Ramos (cell line): ENCODE results near the gene KLC3.
"Not testable (repeated sequence)": the region's sequence is repeated elsewhere in the genome, so short reads cannot be mapped to it uniquely, and the experiment has no call there.

Source experiments
- in situ Hi-C: fragments of 300-500 bp; cut with MboI; formaldehyde crosslinking; loops from one replicate; pipeline ENCODE4 v1.14.3; 2022; ENCODE audit warnings: low sequenced_read_pairs; ENCODE audit not compliant: unreplicated experiment

The KLC3 gene

DNA sequence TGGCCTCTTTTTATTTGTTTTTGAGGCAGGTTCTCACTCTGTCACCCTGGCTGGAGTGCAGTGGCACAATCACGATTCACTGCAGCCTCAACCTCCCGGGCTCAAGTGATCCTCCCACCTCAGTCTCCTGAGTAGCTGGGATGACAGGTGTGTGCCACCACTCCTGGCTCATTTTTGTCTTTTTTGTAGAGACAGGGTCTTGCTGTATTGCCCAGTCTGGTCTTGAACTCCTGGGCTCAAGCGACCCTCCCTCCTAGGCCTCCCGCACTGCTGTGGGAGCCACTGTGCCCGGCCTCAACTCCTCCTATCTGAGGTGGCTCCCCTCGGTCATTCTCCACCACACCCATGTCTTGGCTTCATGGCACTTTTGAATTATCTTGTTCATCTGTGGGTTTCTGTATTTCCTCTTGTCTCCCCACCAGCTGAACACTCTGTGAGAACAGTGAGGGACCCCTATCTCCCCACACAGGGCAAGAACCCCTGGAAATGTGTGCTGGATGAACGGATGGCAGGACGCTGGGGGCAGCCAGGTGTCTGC, 25.8 kb upstream of the KLC3 start:
- in situ Hi-C loops, result no loop called here

DNA sequence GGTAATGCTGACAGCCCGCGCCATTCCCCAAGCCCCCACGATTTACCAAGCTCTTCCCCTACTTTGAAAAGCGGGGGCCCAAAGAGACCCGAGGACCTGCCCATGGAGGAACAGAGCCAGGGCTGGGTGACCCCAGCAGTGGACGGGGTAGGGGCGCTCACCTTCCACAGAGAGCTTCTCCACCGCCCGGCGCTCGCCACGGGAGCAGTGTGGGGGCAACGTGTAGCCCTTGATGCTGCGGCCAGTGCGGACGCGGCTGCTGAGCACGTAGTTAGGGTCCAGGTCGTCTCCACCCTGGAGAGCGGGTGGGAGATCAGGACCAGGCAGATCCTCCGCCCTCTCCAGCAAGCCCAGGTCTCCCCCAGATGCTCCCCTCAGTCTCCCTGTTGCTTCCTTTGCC, 25.2 kb upstream of the KLC3 start:
- in situ Hi-C loops, result no loop called here

DNA sequence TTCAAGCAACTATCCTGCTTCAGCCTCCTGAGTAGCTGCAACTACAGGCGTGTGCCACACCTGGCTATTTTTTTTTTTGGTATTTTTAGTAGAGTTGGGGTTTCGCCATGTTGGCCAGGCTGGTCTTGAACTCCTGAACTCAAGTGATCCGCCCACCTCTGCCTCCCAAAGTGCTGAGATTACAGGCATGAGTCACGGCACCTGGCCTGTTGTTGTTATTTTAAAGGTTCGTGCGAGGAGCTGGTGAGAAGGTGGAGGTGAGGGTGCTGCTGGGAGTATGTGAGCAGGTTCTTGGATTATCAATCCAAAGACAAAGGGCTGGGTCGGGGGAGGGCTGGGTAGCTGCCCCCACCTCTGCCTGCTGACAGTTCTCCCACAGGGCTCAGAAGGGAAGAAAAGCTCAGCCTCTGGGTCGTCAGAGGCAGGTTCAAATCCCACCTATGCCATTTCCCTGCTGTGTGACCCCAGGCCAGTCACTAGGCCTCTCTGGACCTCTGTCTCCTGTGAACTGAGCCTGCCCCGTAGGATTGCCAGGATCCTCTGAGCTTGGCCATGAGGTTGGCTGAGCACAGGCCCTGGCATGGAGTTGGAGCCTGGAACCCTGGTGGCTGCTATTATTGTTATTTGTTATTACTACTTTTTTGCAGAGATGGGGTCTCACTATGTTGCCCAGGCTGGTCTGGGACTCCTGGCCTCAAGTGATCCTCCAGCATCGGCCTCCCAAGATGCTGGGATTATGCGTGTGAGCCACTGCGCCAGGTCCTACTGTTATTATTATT, 19.4 kb upstream of the KLC3 start:
- in situ Hi-C loops, result no loop called here

DNA sequence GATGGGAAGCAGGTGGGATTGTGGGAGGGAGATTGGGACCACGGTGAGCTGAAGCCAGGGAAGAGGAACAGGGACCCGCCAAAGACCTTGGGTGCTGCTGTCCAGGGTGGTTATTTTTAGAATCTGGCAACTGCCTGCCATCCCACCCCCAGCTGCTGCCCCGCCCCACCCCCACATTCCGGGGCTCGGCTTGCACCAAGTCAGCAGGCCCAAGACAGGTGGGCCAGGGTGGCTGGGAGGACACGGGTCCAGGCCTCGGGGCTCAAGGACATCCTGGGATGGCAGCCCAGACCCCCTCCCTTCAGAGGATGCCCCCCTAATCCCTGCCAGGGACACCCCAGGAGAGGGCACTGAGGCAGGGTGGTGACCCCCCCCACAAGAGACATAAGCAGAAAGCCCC, 18.7 kb upstream of the KLC3 start:
- in situ Hi-C loops, result no loop called here

DNA sequence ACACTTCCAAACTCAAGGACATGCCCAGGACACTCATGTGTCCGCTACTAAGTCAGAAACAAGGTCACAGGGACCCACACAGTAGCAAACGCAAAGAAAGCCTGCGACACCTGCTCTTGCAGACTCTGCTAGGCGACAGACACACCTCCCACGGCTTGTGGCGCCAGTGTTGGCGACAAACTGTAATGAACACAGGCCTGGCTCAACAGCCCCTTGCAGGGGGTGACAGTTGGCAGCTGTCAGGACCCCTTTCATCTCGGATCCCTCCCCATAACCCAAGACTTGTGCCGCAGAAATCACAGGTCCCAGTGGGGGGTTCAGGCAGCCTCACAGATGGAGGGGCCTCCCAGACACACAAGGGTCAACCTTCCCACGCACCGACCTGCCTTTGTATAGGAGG, 18.2 kb upstream of the KLC3 start:
- in situ Hi-C loops, result no loop called here

DNA sequence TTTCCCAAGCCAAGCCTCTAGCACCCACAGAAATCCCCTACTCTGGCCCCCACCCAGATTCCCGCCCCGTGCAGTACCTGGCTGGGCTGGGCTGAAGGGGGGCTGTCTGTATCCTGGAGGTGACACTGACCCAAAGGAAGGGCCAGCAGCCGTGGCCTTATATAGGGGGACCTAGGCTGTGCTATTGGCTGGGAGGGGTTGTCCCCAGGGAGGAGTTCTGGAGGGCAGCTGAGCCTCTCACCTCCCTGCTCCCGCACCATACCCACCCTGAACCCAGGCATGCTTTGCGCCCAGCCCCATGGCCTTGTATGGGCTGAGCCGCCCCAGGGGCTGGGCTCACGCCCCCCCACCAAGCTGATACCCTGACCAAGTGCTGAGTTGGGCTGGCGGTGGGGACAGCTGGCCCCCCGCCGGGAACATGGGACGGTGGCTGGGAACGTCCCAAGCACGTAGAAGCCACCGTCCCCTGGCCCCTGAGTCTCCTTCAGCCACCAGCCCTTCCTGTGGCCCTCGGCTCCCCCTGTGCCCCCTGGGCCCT, 17.7 kb upstream of the KLC3 start, which contains the start of gene CKM:
Gene CKM, minus strand, starts transcription at position 132 of the 538 bp plus-strand sequence. CDS start 3,162 bp downstream, outside the sequence.
- in situ Hi-C loops, result no loop called here

DNA sequence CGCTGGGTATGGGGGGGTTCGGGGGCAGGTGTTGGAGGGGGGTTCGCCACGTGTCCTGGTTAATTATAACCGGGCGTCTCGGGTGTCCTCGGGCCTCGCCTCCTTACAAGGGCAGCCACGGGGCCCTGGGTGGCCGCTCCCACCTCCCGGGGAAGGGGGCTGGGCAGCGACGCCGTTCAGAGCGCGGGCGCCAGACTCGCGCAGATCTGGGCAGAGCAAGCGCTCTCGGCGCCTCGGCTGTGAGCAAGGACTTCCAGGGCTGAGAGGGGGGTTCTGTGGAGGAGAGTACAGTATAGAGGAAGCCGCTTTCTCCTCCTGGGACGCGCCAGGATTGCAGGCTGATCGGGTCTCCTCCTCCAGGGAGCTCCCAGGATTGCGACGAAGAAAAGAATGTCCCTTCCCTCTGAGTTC, 16.9 kb upstream of the KLC3 start:
- in situ Hi-C loops, result no loop called here

DNA sequence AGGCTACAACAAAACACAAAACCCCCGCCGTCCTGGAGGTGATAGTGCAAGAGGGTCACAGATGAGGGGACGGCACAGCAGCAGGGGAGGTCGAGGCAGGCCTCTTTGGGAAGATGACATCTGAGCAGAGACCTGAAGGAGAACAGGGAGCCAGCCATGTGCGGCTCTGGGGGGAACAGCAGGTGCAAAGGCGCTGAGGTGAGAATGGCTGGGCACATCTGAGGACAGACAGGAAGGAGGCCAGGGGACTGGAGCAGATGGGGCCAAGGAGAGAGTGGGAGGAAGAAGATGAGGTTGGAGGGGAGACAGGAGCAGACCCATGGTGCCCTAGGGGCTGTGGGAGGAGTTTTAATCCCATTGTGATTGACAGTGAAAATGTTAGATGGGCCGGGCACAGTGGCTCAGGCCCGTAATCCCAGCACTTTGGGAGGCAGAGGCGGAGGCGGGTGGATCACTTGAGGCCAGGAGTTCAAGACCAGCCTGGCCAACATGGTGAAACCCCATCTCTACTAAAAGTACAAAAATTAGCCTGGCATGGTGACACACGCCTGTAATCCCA, 16.1 kb upstream of the KLC3 start:
- in situ Hi-C loops, result no loop called here

DNA sequence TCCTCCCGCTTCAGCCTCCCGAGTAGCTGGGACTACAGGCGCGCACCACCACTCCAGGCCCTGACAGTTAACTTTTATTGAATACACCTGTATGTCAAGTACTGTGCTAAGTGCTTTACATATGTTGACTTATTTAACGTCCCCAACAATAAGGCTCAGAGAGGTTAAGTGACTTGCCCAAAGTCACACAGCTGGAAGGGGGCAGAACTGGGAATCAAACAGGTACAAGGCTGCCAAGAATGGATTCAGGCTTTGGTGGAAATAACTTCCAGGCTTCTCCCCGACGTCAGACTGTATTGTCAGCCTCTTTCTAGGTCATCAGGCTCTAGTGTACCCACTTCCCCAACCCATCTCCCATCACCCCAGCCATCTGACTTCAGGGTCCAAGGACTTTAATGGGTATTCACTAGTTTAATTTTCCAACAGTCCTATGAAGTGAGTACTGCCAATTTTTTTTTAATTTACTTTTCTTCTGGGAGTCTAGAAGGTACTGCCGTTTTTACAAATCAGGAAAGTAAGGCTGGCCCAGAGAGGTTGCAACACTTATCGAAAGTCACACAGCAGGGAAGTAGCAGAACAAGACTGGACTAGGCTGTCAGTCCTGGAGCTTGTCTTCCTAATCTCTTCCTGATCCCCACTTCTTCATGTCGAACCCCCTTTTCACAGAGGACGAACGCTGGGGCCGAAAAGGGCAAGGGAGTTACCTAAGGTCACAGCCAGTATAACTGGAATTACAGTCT, 13.0 kb upstream of the KLC3 start:
- in situ Hi-C loops, result no loop called here

DNA sequence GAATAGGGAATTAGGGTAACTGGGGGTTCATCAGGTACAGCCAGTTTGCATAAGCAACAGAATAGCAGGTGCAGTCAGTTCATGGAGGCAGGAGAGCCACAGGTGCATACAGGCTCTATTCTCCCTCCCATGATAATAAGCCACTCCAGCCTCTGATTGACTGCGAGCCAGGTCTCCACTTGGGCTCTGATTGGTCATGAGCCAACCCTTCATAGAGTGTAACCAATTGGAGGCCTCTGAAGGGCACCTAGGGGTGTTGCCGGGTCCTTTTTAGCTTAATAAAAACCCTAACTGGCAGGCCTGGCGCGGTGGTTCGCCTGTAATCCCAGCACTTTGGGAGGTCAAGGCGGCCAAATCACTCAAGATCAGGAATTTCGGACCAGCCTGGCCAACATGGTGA, 9.1 kb upstream of the KLC3 start:
- in situ Hi-C loops, result no loop called here

DNA sequence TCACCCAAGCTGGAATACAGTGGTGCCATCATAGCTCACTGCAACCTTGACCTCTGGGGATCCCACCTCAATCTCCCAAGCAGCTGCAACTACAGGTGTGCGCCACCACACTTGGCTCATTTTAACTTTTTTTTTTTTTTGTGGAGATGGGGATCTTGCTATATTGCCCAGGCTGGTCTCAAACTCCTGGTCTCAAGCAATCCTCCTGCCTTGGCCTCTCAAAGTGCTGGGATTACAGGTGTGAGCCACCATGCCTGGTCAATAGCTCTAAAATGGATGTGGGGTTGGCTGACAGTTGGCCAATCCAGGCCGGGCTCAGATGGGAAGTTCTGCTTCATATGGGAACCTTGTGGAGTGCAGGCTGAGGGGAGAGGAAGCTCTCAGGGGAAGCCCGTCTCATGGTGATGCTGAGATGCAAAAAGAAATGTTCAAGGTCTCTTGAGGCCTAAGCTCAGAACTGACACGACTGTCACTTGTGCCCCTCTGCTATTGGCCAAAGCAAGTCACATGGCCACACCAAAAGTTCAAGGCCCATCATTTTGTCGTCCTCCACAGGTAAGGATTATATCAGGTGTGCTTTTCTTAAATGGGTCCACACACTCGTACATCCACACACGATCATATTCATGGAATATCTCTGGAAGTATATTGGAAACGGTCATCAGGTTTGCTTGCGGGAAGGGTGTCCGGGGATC, 6.8 kb upstream of the KLC3 start:
- in situ Hi-C loops, result no loop called here

DNA sequence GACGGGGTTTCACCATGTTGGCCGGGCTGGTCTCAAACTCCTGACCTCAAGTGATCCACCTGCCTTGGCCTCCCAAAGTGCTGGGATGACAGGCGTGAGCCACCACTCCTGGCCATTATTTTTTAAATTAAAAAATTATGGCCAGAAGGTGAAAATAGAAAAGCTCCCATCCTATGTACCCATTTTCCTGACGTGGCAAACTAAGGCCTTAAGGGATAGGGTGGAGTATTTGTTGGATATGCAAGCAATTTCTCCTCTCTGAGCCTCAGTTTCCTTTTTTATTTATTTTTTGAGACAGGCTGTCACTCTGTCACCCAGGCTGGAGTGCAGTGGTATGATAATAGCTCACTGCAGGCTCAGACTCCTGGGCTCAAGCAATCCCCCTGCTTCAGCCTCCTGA, 5.7 kb upstream of the KLC3 start:
- in situ Hi-C loops, result not testable (repeated sequence)

DNA sequence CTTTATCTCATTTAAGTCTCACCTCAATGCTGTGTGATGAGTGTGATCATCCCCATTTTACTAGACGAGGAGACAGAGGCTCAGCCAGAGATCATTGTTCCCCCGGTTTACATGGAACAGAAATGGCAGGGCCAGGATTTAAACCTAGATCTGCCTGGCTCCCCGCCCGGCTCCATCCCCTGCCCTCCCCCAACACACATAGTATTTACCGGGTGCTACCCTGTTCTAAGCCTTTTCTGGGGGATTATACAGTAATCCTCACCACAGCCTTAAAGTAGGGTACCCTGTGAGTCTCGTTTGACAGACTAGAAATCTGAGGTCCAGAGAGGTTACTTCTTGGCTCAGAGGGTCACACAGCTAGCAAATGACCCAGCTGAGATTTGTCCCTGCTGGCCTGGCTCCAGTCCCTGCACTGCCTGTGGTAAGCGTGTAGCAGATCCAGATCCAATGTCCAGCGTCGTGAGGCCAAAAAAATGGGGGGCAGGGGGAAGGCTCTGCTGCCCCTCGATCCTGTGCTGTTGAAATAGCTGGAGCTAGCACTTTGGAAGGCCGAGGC, 3.8 kb upstream of the KLC3 start:
- in situ Hi-C loops, result no loop called here

DNA sequence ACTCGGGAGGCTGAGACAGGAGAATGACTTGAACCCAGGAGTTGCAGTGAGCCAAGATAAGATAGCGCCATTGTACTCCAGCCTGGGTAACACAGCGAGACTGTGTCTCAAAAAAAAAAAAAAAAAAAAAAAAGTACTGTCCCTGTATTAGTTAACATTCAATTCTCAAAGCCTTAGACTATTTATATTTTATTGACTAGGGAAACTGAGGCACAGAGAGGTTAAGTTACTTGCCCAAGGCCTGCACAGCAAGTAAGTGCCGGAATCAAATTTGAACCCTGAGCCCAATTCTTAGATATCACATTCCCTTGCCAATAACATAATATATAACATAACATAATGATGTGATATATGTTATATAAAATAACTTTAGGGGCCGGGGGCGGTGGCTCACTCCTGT, 921 bp upstream of the KLC3 start:
- in situ Hi-C loops, result no loop called here

DNA sequence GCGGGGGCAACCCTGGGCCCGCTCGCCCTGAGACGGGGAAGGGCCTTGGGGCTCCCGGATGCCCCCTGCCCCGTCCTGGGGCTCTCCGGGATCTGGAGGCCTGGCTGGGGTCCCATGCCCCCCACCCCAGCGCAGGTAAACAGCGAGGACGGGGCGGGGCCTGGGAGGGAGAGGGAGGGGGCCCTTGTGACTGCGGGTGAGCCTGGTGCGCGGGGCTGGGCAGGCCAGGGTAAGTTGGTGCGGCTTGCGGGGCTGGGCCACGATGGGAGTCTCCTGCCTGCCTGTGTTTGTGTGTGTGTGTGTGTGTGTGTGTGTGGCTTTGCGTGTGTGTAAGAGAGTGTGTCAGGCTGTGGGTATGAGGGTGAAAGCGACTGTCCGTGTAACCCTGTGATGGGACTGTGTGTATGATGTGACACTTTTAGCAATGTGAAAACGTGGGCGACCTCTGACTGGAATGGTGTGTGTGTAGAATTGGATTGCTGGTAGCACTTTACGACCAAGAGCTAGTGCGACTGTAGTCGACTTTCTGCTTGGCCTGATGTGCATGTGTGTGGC, 426 bp downstream of the KLC3 start:
- in situ Hi-C loops, result no loop called here

DNA sequence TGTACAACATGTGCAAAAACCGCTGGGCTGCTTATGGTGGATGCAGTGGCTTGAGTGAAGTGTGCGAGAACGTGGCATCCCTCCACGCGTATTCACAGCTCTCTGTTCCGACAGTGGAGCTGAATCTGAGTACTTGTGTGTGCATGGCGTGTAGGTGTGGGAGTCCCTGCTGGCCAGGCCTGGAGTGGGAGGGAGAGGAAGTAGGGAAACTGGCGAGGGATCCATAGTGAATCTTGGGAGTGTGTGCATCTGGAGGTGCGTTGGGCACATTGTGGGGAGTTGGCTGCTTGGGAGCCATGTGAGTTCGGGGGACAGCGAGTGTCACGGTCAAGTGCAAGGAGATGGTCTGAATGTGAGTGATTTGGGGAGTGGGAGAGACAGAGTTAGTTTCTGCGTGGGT, 2.4 kb downstream of the KLC3 start:
- in situ Hi-C loops, result no loop called here

DNA sequence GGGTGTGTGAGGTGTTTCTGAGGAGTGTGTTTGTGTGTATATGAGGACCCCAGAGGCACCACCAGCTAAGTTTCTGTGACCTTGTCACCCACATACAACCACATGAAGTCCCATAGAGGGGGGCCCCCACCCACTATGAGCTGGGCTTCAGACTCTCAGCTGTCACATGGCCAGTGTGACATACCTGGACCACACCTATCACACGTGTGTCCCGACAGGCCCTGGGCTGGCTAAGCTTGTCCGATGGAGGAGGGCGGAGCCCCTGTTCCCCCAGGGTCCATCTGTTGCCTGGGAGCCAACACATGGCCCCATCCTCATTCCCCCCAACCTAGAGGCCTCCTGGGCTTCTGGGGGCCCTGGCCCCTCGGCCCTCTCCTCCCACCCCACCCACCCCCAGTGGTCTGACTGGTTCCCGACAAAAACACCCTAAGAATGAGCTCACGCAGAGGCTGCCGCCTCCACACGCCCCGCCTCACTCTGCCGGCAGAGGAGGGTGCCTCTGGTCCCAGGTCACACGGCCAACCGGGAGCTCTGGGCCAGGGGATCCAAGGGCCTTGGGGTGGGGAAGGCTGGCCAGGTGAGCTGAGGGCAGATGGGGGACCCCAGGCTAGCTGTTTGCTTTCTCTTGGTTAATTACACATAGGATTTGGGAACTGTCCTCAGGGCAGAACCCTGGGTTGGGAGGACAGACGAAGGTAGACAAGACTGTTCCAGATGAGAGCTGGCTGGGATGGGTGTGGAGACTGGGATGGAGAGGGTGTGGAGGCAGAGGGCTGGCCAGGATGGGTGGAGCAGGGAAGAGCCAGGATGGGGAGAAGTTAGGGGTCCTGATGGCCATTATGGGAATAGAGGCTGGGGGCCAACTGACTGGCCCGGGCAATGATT, 4.3 kb downstream of the KLC3 start:
- in situ Hi-C loops, result no loop called here

DNA sequence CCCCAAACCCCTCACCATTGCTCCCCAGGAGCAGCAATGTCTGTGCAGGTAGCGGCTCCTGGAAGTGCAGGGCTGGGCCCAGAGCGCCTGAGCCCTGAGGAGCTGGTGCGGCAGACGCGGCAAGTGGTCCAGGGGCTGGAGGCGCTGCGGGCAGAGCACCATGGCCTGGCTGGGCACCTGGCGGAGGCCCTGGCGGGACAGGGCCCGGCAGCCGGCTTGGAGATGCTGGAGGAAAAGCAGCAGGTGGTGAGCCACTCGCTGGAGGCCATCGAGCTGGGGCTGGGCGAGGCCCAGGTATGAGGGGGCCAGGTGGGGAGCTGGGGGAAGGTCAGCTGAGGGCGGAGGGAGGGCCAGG, 4.9 kb downstream of the KLC3 start:
- in situ Hi-C loops, result no loop called here

DNA sequence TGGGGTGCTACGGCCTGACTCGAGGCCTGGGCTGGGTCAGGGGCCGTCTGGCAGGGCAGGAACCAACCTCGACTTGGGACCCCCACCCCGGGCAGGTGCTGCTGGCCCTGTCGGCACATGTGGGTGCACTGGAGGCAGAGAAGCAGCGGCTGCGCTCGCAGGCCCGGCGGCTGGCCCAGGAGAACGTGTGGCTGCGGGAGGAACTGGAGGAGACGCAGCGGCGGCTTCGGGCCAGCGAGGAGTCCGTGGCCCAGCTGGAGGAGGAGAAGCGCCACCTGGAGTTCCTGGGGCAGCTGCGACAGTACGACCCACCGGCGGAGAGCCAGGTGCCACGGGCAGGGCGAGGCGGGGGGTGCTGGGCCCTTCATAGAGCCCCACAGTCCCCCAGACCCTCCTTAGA, 5.9 kb downstream of the KLC3 start:
- in situ Hi-C loops, result no loop called here
